A172 (cell line): Measurements from ENCODE around the gene CDH13. TPM values are rescaled to one million over a fixed set of nuclear protein-coding genes. Genes with fewer than 3 reads are reported as not detected.

Source experiments
- DNase-seq: peaks from one replicate; pipeline ENCODE4 v3.0.0-alpha.2; 2015; ENCODE audit warnings: low spot score
- total RNA-seq: library from RNA; depleted of rRNA; stranded (reverse); fragments of >200 nt; shearing (Covaris generic); gene quantifications from 2 replicates; pipeline ENCODE4 v1.2.3, GENCODE V29; 2014

Gene CDH13
- total RNA-seq, 1 experiment from 2014 or later, result 158 TPM

GRCh38 chr16:83714286-83714685, 1087.5 kb downstream of the CDH13 start:
- DNase-seq, result no peak

GRCh38 chr16:83715217-83715920, 1088.6 kb downstream of the CDH13 start:
- DNase-seq, result no peak

GRCh38 chr16:83717308-83717707, 1090.5 kb downstream of the CDH13 start:
- DNase-seq, result no peak

- DNase-seq, result peak; percentile 53
Observed at GRCh38 chr16:83717814-83718213, 1091.0 kb downstream of the CDH13 start.

- no peak for DNase-seq
Observed at GRCh38 chr16:83720213-83720612, 1093.4 kb downstream of the CDH13 start.

GRCh38 chr16:83720981-83721380, 1094.2 kb downstream of the CDH13 start:
- DNase-seq, result no peak

- DNase-seq, result no peak
Observed at GRCh38 chr16:83721676-83722075, 1094.9 kb downstream of the CDH13 start.

GRCh38 chr16:83722456-83723183, 1095.9 kb downstream of the CDH13 start:
- no peak for DNase-seq

GRCh38 chr16:83723244-83723643, 1096.5 kb downstream of the CDH13 start:
- DNase-seq, result no peak

- DNase-seq, result no peak
Observed at GRCh38 chr16:83723901-83724300, 1097.1 kb downstream of the CDH13 start.

GRCh38 chr16:83724585-83724984, 1097.8 kb downstream of the CDH13 start:
- DNase-seq, result no peak

- DNase-seq, result no peak
Observed at GRCh38 chr16:83725313-83725712, 1098.5 kb downstream of the CDH13 start.

- peak; percentile 75 for DNase-seq
Observed at GRCh38 chr16:83727018-83727417, 1100.2 kb downstream of the CDH13 start.

GRCh38 chr16:83727751-83728352, 1101.1 kb downstream of the CDH13 start:
- no peak for DNase-seq

GRCh38 chr16:83728492-83728891, 1101.7 kb downstream of the CDH13 start:
- no peak for DNase-seq

GRCh38 chr16:83730812-83731211, 1104.0 kb downstream of the CDH13 start:
- no peak for DNase-seq

GRCh38 chr16:83732536-83732935, 1105.8 kb downstream of the CDH13 start:
- no peak for DNase-seq

- no peak for DNase-seq
Observed at GRCh38 chr16:83733301-83733700, 1106.5 kb downstream of the CDH13 start.

GRCh38 chr16:83734136-83734535, 1107.4 kb downstream of the CDH13 start:
- no peak for DNase-seq

GRCh38 chr16:83737729-83738354, 1111.1 kb downstream of the CDH13 start:
- DNase-seq, result no peak

GRCh38 chr16:83738923-83739503, 1112.2 kb downstream of the CDH13 start:
- peak; percentile 68 for DNase-seq
